ENCODE data around the gene F10.

DNA sequence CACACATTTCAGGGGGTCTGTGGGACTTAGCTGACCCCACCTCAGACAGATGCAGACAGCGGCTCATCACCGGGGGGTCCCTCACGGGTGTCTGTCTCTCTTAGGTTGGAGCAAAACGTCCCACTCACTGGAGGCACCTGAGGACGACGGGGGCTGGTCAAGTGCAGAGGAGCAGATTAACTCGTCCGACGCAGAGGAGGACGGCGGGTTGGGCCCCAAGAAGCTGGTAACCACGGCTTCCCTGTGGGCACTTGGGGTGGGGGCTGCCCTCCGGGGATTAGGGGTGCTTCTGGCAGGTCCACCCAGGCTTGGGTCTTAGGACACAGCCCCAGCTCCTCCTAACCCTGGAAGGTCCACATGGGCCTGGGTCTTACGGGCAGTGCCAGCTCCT, 28.2 kb upstream of the F10 start:
- TF ChIP-seq EZH2 (IDR thresholded peaks at IDR 0.05; ENCODE audit: borderline replicate concordance, insufficient read depth, low read depth, low read length, poor library complexity, severe bottlenecking) = no peak
- TF ChIP-seq, protein P1, sequence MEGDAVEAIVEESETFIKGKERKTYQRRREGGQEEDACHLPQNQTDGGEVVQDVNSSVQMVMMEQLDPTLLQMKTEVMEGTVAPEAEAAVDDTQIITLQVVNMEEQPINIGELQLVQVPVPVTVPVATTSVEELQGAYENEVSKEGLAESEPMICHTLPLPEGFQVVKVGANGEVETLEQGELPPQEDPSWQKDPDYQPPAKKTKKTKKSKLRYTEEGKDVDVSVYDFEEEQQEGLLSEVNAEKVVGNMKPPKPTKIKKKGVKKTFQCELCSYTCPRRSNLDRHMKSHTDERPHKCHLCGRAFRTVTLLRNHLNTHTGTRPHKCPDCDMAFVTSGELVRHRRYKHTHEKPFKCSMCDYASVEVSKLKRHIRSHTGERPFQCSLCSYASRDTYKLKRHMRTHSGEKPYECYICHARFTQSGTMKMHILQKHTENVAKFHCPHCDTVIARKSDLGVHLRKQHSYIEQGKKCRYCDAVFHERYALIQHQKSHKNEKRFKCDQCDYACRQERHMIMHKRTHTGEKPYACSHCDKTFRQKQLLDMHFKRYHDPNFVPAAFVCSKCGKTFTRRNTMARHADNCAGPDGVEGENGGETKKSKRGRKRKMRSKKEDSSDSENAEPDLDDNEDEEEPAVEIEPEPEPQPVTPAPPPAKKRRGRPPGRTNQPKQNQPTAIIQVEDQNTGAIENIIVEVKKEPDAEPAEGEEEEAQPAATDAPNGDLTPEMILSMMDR (IDR thresholded peaks at IDR 0.05) = no peak
